Activated CD4-positive, alpha-beta memory T cell treated with anti-CD3 and anti-CD28 coated beads, Interleukin-2, amount 10 ng/mL, durations not matched to agents 7 days and 5 days (primary cell): Measurements from ENCODE around the gene TBX19. TPM values are rescaled to one million over a fixed set of nuclear protein-coding genes. Genes with fewer than 3 reads are reported as not detected.
A peak's percentile ranks its signal among the peaks of the same experiment; 100 is the strongest.
"Not testable (repeated sequence)": the region's sequence is repeated elsewhere in the genome, so short reads cannot be mapped to it uniquely, and the experiment has no call there.

Experiments used
- CTCF ChIA-PET: fragments of 350-600 bp; sonication (Branson Sonifier 250); formaldehyde crosslinking; loops from one replicate; lab custom pipeline; 2021; ENCODE audit warnings: antibody characterized with exemption, inconsistent platforms; lab: Charles Lee
- POLR2A ChIA-PET: fragments of 350-600 bp; sonication (Branson Sonifier 250); formaldehyde crosslinking; loops from one replicate; lab custom pipeline; 2021; ENCODE audit warnings: antibody characterized with exemption; lab: Charles Lee
- DNase-seq: peaks from one replicate; pipeline ENCODE4 v3.0.0-alpha.2; 2020
- H3K27ac Mint-ChIP-seq: one replicate; pipeline ENCODE4 v1.8.0; 2021; ENCODE audit warnings: mild to moderate bottlenecking, mixed read lengths
- H3K27me3 Mint-ChIP-seq: one replicate; pipeline ENCODE4 v1.8.0; 2021; ENCODE audit warnings: mixed read lengths
- H3K36me3 Mint-ChIP-seq: one replicate; pipeline ENCODE4 v1.8.0; 2021; ENCODE audit warnings: low read depth, mixed read lengths
- H3K4me1 Mint-ChIP-seq: one replicate; pipeline ENCODE4 v1.8.0; 2021; ENCODE audit warnings: mixed read lengths
- H3K4me3 Mint-ChIP-seq: one replicate; pipeline ENCODE4 v1.8.0; 2021; ENCODE audit warnings: mild to moderate bottlenecking, mixed read lengths
- H3K9me3 Mint-ChIP-seq: one replicate; pipeline ENCODE4 v1.8.0; 2021; ENCODE audit warnings: mixed read lengths
- total RNA-seq, 2 experiments: library from RNA; stranded (reverse); gene quantifications; one replicate each; pipeline ENCODE4 v1.2.3, GENCODE V29; 2021

The TBX19 gene
- total RNA-seq, 2 experiments from 2014 or later, result 2.4 TPM

DNA sequence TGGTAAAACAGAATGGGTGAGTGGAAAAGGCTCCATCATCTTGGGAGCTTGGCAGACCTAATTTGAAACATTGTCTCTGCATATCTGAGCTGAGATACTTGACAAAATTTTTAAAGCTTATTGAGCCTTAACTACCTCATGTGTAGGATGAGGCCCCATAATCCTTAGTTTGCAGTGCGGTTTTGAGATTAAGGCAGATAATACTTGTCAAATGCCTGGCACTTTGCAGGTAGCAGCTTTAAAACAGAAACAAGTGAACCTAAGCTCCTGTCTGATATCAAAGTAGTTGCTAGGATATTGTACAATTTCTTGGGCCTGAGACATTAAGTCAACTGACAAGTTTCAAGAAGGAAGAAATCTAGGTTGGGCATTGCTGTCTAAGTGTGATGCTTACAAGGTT is 65.3 kb downstream of the TBX19 start:
- no peak for DNase-seq
- POLR2A ChIA-PET, result interaction anchor here (0.8 to 1.8 kb wide), 2 partner anchors 14 to 20 kb away, joined by 4 to 8 read pairs; no protein-coding TSS in a partner anchor

DNA sequence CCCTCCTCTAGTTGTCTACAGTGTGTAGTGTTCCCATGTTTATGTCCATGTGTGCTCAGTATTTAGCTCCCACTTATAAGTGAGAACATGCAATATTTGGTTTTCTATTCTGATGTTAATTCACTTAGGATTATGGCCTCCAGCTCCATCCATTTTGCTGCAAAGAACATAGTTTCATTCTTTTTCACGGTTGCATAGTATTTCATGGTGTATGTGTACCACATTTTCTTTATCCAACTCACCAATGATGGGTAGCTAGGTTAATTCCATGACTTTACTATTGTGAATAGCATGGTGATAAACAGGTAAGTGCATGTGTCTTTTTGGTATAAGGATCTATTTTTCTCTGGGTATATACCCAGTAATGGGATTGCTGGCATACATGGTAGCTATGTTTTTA is 67.0 kb downstream of the TBX19 start:
- peaks cover 47% of the 10 kb centered on the region for H3K4me1 Mint-ChIP-seq
- ChIA-PET POLR2A (interaction anchor here (1.2 to 2.0 kb wide), 6 partner anchors 13 to 168 kb away, joined by 3 to 11 read pairs (median 4); partner anchors contain the start of gene SFT2D2), CTCF (interaction anchor here (0.6 to 8.4 kb wide), 5 partner anchors 17 to 256 kb away, joined by 3 to 272 read pairs (median 4); partner anchors contain the start of gene SFT2D2)
- DNase-seq, result no peak
- H3K9me3 Mint-ChIP-seq, result no peaks in the 10 kb centered on the region
- peaks cover 1% of the 10 kb centered on the region for H3K27me3 Mint-ChIP-seq
- H3K4me3 Mint-ChIP-seq, result peak overlapping the region; percentile 81
- H3K36me3 Mint-ChIP-seq, result peaks cover 7% of the 10 kb centered on the region
- peak overlapping the region; percentile 84 for H3K27ac Mint-ChIP-seq

More for the DNA sequence above, 65.3 kb downstream of the TBX19 start:
- H3K36me3 Mint-ChIP-seq, result peaks cover 7% of the 10 kb centered on the region
- H3K9me3 Mint-ChIP-seq, result peaks cover 2% of the 10 kb centered on the region
- no peak overlapping the region for H3K4me3 Mint-ChIP-seq
- CTCF ChIA-PET, result interaction anchor here (0.7 to 8.4 kb wide), 6 partner anchors 10 to 998 kb away, joined by 4 to 272 read pairs (median 40); no protein-coding TSS in a partner anchor
- H3K27ac Mint-ChIP-seq, result no peak overlapping the region
- H3K27me3 Mint-ChIP-seq, result no peaks in the 10 kb centered on the region
- H3K4me1 Mint-ChIP-seq, result peaks cover 63% of the 10 kb centered on the region

DNA sequence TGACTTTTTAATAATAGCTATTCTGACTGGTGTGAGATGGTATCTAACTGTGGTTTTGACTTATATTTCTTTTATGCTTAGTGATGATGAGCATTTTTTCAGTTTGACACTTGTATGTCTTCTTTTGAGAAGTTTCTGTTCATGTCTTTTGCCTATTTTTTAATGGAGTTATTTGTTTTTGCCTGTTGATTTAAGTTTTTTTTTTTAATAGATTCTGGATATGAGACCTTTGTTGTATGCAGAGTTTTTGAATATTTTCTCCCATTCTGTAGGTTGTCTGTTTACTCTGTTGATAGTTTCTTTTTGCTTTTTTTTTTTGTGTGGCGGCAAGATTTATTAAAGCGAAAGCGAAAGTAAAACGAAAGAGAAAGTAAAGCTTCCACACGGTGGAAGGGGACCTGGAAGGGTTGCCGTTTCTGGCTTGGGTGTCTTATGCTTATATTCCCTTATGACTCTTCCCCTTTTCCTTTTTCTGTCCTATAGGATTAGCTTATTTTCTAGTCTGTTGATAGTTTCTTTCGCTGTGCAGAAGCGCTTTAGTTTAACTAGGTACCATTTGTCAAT is 67.6 kb downstream of the TBX19 start:
- ChIA-PET POLR2A (interaction anchor here (0.9 to 2.0 kb wide), 7 partner anchors 12 to 168 kb away, joined by 3 to 11 read pairs (median 4); partner anchors contain the start of gene SFT2D2), CTCF (interaction anchor here (0.6 to 8.4 kb wide), 6 partner anchors 16 to 395 kb away, joined by 3 to 272 read pairs (median 4); partner anchors contain the start of gene SFT2D2)
- H3K36me3 Mint-ChIP-seq, result peaks cover 7% of the 10 kb centered on the region
- peaks cover 1% of the 10 kb centered on the region for H3K27me3 Mint-ChIP-seq
- peak overlapping the region; percentile 84 for H3K27ac Mint-ChIP-seq
- H3K9me3 Mint-ChIP-seq, result no peaks in the 10 kb centered on the region
- DNase-seq, result no peak
- H3K4me1 Mint-ChIP-seq, result peaks cover 41% of the 10 kb centered on the region
- peak overlapping the region; percentile 81 for H3K4me3 Mint-ChIP-seq

DNA sequence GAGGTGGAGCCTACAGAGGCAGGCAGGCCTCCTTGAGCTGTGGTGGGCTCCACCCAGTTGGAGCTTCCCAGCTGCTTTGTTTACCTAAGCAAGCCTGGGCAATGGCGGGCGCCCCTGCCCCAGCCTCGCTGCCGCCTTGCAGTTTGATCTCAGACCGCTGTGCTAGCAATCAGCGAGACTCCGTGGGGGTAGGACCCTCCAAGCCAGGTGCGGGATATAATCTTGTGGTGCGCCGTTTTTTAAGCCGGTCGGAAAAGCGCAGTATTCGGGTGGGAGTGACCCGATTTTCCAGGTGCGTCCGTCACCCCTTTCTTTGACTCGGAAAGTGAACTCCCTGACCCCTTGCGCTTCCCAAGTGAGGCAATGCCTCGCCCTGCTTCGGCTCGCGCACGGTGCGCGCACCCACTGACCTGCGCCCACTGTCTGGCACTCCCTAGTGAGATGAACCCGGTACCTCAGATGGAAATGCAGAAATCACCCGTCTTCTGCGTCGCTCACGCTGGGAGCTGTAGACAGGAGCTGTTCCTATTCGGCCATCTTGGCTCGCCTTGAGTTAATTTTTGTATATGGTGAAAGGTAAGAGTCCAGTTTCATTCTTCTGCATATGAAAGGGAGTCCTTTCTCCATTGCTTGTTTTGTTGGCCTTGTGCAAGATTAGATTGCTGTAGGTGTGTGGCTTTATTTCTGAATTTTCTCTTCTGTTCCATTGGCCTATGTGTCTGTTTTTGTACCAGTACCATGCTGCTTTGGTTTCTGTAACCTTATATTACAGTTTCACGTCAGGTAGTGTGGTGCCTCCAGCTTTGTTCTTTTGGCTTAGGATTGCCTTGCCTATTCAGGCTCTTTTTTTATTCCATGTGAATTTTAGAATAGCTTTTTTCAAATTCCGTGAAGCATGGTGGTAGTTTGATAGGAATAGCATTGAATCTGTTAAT is 73.9 kb downstream of the TBX19 start:
- H3K4me1 Mint-ChIP-seq, H3K36me3 Mint-ChIP-seq, H3K4me3 Mint-ChIP-seq, H3K9me3 Mint-ChIP-seq, H3K27ac Mint-ChIP-seq, DNase-seq, POLR2A ChIA-PET, H3K27me3 Mint-ChIP-seq: not testable (repeated sequence)
- CTCF ChIA-PET, result interaction anchor here (1.4 kb wide), 1 partner anchor 119 kb away, joined by 3 read pairs; no protein-coding TSS in a partner anchor

DNA sequence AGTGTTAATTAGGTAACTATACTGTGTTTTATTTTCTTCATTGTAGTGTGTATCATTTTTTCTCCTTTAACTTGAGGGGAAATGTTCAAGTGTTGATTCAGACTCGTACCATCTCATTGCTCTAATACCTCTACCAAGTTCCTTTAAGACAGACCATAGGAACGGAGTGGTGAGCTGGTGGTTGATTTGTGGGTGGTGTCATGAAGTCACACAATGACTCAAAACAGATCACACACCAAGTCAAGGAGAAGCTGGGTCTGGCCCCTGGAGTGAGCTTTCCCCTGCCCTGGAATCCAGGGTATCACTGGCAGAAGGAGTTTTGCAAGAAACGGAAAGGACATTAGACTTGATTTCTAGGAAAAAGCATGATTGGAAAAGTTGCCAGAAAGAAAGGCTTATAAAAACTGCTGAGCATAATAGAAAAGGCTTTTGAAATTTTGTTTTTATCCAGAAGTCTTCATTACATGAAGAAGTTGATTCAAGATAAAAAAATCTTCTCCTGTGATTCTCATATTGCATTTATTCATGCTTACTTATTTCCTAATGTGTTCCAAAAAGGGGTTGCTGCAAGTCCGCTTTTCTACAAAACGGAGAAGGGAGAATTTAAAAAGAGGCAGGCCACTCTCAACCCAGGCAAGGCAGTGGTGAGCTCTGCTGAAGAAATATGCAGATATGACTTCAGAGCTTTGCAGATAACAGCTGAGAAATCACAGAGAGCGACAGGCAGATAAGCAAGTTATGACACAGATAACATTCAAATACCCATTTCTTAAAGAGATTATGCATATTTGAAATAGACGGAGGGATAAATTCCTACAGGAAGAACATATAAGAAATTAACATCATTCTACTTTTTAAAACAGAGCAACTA is 79.7 kb downstream of the TBX19 start:
- H3K9me3 Mint-ChIP-seq, result peaks cover 2% of the 10 kb centered on the region
- H3K27me3 Mint-ChIP-seq, result no peaks in the 10 kb centered on the region
- DNase-seq, result peak; percentile 81
- ChIA-PET CTCF (interaction anchor here (0.9 to 8.2 kb wide), 5 partner anchors 17 to 125 kb away, joined by 3 to 263 read pairs (median 5); no protein-coding TSS in a partner anchor), POLR2A (interaction anchor here (0.9 to 2.5 kb wide), 5 partner anchors 12 to 125 kb away, joined by 4 to 16 read pairs (median 6); no protein-coding TSS in a partner anchor)
- H3K4me3 Mint-ChIP-seq, result no peak overlapping the region
- H3K36me3 Mint-ChIP-seq, result peaks cover 14% of the 10 kb centered on the region
- H3K4me1 Mint-ChIP-seq, result peaks cover 59% of the 10 kb centered on the region
- peak overlapping the region; percentile 72 for H3K27ac Mint-ChIP-seq

DNA sequence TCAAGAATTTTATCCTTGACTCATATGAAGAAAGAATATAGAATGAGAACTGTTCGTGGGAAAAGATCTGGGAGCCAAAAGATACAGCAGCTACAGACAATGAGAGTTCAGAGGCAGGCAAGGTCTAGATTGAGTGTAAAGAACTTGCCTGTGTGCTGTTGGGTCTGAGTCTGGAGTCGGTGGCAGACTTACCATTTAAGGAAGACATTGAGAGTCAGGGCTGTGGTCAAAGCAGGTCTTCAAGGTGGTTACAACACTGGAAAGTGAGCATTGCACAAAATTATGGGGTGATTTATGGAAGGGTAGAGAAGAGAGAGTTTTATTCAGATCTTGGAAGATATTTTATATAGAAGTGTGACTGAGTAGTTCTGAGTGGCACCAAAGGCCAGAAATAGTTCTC is 80.6 kb downstream of the TBX19 start:
- no peak for DNase-seq
- Mint-ChIP-seq H3K36me3 (peaks cover 14% of the 10 kb centered on the region), H3K4me3 (no peak overlapping the region), H3K27ac (peak overlapping the region; percentile 88), H3K9me3 (peaks cover 2% of the 10 kb centered on the region), H3K4me1 (peaks cover 68% of the 10 kb centered on the region), H3K27me3 (peaks cover 1% of the 10 kb centered on the region)
- POLR2A ChIA-PET, result interaction anchor here (1.5 to 2.5 kb wide), 3 partner anchors 15 to 125 kb away, joined by 4 to 16 read pairs (median 8); no protein-coding TSS in a partner anchor
- CTCF ChIA-PET, result interaction anchor here (1.3 to 8.2 kb wide), 3 partner anchors 18 to 105 kb away, joined by 3 to 263 read pairs (median 5); no protein-coding TSS in a partner anchor

DNA sequence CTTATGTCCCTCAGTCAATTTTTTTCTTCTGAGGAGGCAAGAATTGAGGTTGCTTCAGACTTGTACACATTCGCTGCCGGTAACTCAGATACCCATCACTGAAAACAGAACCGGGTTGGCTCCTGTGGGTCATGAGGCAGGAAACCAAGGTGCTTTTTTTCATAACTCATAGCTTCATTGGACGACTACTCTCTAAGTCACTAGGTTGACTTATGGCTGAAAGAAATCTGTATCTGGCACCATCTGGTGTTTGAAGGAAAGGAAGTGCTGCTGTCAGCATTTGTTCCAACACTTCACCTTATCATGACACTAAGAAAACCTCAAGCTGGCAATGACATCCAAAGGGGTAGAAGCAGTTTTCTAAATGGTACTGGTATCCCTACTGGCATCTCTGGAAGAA is 82.3 kb downstream of the TBX19 start:
- POLR2A ChIA-PET, result interaction anchor here (0.8 to 4.8 kb wide), 10 partner anchors 15 to 137 kb away, joined by 3 to 64 read pairs (median 6); partner anchors contain the start of gene SFT2D2
- peak overlapping the region; percentile 48 for H3K4me3 Mint-ChIP-seq
- peak overlapping the region; percentile 88 for H3K27ac Mint-ChIP-seq
- peak; percentile 79 for DNase-seq
- H3K4me1 Mint-ChIP-seq, result peaks cover 68% of the 10 kb centered on the region
- peaks cover 1% of the 10 kb centered on the region for H3K27me3 Mint-ChIP-seq
- peaks cover 14% of the 10 kb centered on the region for H3K36me3 Mint-ChIP-seq
- peaks cover 2% of the 10 kb centered on the region for H3K9me3 Mint-ChIP-seq
- CTCF ChIA-PET, result interaction anchor here (0.8 to 8.2 kb wide), 11 partner anchors 11 to 1006 kb away, joined by 3 to 263 read pairs (median 4); no protein-coding TSS in a partner anchor

Other genes starting within 250 kb of the TBX19 start
- under 1 TPM; 0.65 to 0.85 TPM for gene GPR161, start 143.9 kb upstream of the TBX19 start, total RNA-seq
- gene TIPRL, start 101.9 kb upstream of the TBX19 start, total RNA-seq, result 10 to 100 TPM; 47.1 to 48.4 TPM
- 10 to 100 TPM; 65.6 to 72.1 TPM for gene SFT2D2, start 54.9 kb upstream of the TBX19 start, total RNA-seq